ENCODE measurements around the gene MED29.

Gene MED29, protein sequence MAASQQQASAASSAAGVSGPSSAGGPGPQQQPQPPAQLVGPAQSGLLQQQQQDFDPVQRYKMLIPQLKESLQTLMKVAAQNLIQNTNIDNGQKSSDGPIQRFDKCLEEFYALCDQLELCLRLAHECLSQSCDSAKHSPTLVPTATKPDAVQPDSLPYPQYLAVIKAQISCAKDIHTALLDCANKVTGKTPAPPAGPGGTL

GRCh38 chr19:39390751-39391437 lies at the start of gene MED29, which contains the start of gene PAF1:
TSS of gene MED29 (plus strand) at chr19:39391378. CDS start at chr19:39391423, 45 bp downstream.
TSS of gene PAF1 (minus strand) at chr19:39391106. CDS start at chr19:39390864, 242 bp downstream.
- peak; percentile 85 to 91 for DNase-seq

- DNase-seq, result peak; percentile 97 to 98
Observed at GRCh38 chr19:39341719-39342604, 49.2 kb upstream of the MED29 start, which contains the start of gene SAMD4B. TSS of gene SAMD4B (plus strand) at chr19:39342421. CDS start at chr19:39356894, 14,473 bp downstream.

- DNase-seq, result no peak
Observed at GRCh38 chr19:39342647-39343305, 48.4 kb upstream of the MED29 start.

DNA sequence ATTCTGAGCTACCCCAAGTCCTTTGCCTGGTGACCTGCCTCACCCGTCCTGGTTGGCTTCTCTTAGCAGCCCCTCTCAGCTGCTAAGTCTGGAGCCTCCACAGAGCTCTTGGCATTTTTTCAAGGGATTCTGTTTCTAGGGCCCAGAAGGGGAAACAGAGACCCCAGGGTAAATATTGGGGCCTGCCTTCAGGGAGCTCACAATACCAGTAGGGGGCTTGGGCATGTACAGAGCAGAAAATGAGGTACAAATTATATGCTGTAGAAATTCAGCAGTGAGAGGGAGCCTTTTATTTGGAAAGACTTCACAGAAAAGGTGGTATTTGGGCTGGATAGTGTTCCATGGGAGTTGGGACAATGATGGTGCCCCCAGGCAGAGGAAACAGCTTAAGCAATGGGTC lies 45.2 kb upstream of the MED29 start:
- no peak for DNase-seq

GRCh38 chr19:39347332-39348164 lies 43.6 kb upstream of the MED29 start:
- DNase-seq, result no peak

GRCh38 chr19:39349326-39349725 lies 41.9 kb upstream of the MED29 start:
- no peak for DNase-seq

- DNase-seq, result no peak
Observed at GRCh38 chr19:39350156-39350555, 41.0 kb upstream of the MED29 start.

DNA sequence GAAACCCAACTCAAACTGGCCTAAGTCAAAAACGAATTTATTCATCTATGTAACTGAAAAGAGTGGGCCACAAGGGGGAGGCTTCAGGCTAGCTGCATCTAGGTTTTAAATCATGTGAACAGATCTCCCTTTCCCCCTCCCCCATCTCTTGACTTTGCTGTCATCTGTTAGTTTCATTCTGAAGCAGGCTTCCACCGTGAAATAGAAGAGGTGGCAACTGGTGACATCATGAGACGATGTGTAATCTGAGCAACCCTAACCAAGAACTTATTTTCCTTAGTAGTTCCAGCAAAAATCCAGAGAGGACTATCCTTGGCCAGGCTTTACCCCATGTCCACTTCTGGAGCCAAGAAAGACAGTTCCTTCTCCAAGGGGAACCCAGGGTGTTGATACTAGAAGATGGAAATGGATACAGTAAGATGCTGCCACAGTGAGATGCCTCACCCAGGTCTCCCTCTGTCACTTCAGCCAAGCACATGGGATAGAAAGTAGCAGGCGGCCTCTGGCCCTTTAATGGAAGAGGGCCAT lies 39.6 kb upstream of the MED29 start:
- peak; percentile 25 to 44 for DNase-seq

GRCh38 chr19:39352381-39353255 lies 38.6 kb upstream of the MED29 start:
- DNase-seq, result no peak

DNA sequence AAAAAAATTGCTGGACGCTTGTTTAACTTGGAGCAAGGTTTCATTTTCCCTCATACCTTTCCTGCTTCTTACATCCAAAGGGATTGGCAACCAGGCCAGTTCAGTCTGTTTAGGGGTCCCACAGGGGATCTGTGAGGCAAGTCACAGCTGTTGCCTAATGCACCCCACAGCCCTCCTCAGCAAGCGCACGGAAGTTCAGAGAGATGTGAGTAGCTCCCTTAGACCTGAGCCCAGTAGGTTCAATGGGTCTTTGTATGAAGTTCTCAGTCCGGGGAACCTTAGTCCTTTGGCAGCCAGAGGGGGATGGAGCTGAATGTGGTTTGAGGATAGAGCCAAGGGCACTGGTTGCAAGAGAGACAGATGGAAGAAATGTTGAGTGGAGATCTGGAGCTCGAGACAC lies 35.9 kb upstream of the MED29 start:
- DNase-seq, result no peak

DNA sequence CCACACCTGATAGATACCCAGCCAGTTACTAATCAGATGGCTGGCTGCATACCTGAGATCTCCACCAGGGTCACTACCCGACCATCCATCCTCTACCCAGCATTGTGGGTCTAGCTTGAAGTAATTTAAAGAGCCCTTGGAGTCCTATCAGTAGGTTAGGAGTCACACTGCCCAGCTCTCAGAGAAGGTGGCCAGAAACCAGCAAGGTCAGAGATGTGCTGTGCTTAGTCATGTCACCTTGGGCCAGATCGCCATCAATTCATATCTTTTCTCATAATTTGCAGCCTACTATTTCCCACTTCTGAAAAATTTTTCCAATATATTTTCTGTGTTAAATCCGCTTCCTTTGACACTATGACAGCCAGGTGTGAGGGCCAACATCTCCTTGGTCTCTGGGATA lies 35.1 kb upstream of the MED29 start:
- no peak for DNase-seq

- DNase-seq, result no peak
Observed at GRCh38 chr19:39356647-39357046, 34.5 kb upstream of the MED29 start.

- no peak for DNase-seq
Observed at GRCh38 chr19:39359026-39359425, 32.2 kb upstream of the MED29 start.

- no peak for DNase-seq
Observed at GRCh38 chr19:39360599-39360998, 30.6 kb upstream of the MED29 start.

GRCh38 chr19:39362682-39363657 lies 28.2 kb upstream of the MED29 start:
- DNase-seq, result no peak

DNA sequence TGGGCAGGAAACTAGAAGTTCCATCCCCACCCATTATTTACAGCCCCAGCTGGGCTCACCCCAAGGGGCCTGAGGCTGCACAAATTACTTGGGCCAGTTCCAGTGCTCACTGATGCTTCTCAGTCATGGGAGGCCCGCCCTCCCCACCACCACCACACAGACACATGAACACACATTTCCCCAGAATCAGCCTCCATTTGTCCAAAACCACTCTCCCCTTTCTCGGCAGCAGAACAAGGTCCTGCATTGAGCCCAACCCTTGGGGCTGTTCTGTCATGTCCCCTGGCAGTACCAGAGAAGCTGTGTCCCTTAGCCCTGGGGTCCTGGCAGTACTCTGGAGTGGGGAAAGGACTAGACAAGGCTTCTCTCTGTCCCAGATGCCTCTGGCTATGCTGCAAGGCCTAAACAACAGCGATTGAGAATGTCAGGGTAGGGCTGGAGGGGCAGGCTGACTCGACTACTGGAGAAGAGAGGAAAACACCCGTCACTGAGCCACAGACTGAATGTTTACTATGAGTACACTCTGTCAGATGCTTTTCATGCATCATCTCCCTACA lies 27.2 kb upstream of the MED29 start:
- DNase-seq, result no peak

- no peak for DNase-seq
Observed at GRCh38 chr19:39365531-39365930, 25.6 kb upstream of the MED29 start.

- DNase-seq, result no peak
Observed at GRCh38 chr19:39369200-39369599, 22.0 kb upstream of the MED29 start.

GRCh38 chr19:39370735-39371134 lies 20.4 kb upstream of the MED29 start:
- DNase-seq, result no peak

Data from stimulated activated CD4-positive, alpha-beta T cell treated with anti-CD3 and anti-CD28 coated beads, Interleukin-2, amount 100 ng/mL, for 48 hours (primary cell).